ENCODE data around the gene AOC3.
"Not testable (repeated sequence)": the region's sequence is repeated elsewhere in the genome, so short reads cannot be mapped to it uniquely, and the experiment has no call there.

Gene AOC3

GRCh38 chr17:42849451-42850181 lies 1.4 kb upstream of the AOC3 start:
- no peak for DNase-seq (ENCODE audit: low spot score)
- TF ChIP-seq CTCF (IDR thresholded peaks at IDR 0.05; ENCODE audit: extremely low read depth, missing control alignments): no peak

GRCh38 chr17:42851371-42852240 lies 607 bp downstream of the AOC3 start:
- not testable (repeated sequence) for DNase-seq (ENCODE audit: low spot score)

GRCh38 chr17:42852351-42852750 lies 1.4 kb downstream of the AOC3 start:
- TF ChIP-seq CTCF (IDR thresholded peaks at IDR 0.05; ENCODE audit: extremely low read depth, missing control alignments): no peak

GRCh38 chr17:42853004-42853403 lies 2.0 kb downstream of the AOC3 start:
- no peak for DNase-seq (ENCODE audit: low spot score)
- TF ChIP-seq CTCF (IDR thresholded peaks at IDR 0.05; ENCODE audit: extremely low read depth, missing control alignments): no peak

More at GRCh38 chr17:42852351-42852750, 1.4 kb downstream of the AOC3 start:
- no peak for DNase-seq (ENCODE audit: low spot score)

GRCh38 chr17:42853597-42853967 lies 2.6 kb downstream of the AOC3 start:
- DNase-seq (ENCODE audit: low spot score): no peak
- TF ChIP-seq CTCF (IDR thresholded peaks at IDR 0.05; ENCODE audit: extremely low read depth, missing control alignments): no peak

- TF ChIP-seq CTCF (IDR thresholded peaks at IDR 0.05; ENCODE audit: extremely low read depth, missing control alignments): no peak
These were observed 3.2 kb downstream of the AOC3 start for GRCh38 chr17:42853968-42854790.

GRCh38 chr17:42855048-42855596 lies 4.1 kb downstream of the AOC3 start:
- DNase-seq (ENCODE audit: low spot score): no peak
- no peak for TF ChIP-seq CTCF (IDR thresholded peaks at IDR 0.05; ENCODE audit: extremely low read depth, missing control alignments)

More at GRCh38 chr17:42853968-42854790, 3.2 kb downstream of the AOC3 start:
- DNase-seq (ENCODE audit: low spot score): no peak

- not testable (repeated sequence) for DNase-seq (ENCODE audit: low spot score)
These were observed 5.1 kb downstream of the AOC3 start for GRCh38 chr17:42856093-42856492.

GRCh38 chr17:42856516-42856915 lies 5.5 kb downstream of the AOC3 start:
- not testable (repeated sequence) for DNase-seq (ENCODE audit: low spot score)
